ENCODE measurements around the gene MACROD2.
"Not testable (repeated sequence)": the region's sequence is repeated elsewhere in the genome, so short reads cannot be mapped to it uniquely, and the experiment has no call there.

The MACROD2 gene

DNA sequence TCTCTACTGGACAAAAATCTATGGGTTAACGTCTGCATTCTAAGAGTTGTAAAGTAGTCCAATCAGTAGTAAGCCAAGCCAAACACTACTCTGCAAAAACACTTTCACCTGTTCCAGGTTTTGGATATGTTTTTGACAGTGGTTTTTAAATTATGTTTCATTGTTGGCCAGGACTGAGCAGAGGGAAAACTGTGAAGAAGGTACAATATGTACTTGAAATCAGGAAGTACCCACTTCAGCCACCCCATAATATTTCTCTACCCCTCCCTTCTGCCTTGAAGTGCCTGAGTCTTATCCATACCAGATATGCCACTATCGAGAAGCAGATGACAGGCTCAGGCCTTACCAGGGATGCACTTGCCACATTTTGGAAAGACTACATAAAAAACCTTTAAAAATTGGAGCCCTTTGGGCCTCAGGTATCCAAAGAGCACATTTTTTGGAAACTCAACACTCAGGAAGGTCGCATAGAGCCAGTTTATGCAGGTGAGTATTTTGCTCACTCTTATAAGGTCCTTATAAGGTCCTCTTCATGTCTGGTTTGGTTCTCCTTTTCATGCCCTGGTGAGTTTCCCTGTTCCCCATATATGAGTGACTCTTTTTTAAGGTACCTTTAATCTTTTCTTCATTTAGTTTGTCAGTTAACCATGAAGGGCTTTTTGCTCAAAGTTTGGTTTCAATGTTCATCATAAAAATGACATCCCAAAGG is 1201.4 kb downstream of the MACROD2 start:
- no peak overlapping the region for H3K4me2 ChIP-seq
- no peaks in the 10 kb centered on the region for H4K20me1 ChIP-seq
- H3K4me3 ChIP-seq: no peak overlapping the region
- no peaks in the 10 kb centered on the region for H3K36me3 ChIP-seq
- H3K27me3 ChIP-seq: no peaks in the 10 kb centered on the region
- no peaks in the 10 kb centered on the region for H3K9me3 ChIP-seq (replicated peaks in 1 of 11)
- no peak for TF ChIP-seq Cebpa-rat (IDR thresholded peaks at IDR 0.05)
- H3K4me1 ChIP-seq: no peaks in the 10 kb centered on the region; a peak in 1 of 20 replicates
- H3K9ac ChIP-seq: no peak overlapping the region
- H3K27ac ChIP-seq: no peak overlapping the region

DNA sequence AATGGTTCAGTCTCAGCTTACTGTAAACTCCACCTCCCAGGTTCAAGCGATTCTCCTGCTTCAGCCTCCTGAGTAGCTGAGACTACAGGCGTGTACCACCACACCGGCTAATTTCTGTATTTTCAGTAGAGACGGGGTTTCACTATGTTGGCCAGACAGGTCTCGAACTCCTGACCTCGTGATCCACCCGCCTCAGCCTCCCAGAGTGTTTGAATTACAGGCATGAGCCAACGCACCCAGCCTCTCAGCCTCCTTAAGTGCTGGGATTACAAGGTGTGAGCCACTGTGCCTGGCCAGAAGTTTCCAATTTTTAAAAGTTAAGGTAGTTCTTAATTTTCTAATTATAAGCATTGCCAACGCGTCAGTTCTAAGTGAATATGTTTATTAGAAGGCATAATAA is 1202.7 kb downstream of the MACROD2 start:
- H3K27ac ChIP-seq; H3K9me3 ChIP-seq (replicated peaks in 1 of 11); H4K20me1 ChIP-seq; H3K4me2 ChIP-seq; H3K27me3 ChIP-seq; H3K9ac ChIP-seq; H3K4me3 ChIP-seq; H3K4me1 ChIP-seq; H3K36me3 ChIP-seq: not testable (repeated sequence)

DNA sequence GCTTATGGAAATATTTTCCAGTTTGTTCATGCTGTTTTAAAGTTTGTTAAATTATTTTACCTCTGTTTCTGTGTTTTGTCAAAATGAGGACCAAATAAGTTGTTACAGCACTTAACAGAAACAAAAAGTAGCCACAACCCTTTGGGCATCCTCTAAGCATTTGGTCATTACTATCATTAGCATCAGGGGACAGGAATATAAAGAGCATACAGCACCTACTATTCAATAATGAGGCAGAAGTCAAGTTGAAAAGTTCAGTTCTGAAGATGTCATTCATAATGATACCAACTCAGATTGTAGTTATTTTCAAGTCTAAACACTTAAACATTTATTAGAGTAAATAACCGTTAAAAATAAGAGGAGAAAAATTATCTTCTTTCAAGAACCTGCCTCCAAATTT is 1204.4 kb downstream of the MACROD2 start:
- Histone ChIP-seq H3K4me1 (no peaks in the 10 kb centered on the region; a peak in 1 of 20 replicates), H3K4me2 (no peak overlapping the region)

DNA sequence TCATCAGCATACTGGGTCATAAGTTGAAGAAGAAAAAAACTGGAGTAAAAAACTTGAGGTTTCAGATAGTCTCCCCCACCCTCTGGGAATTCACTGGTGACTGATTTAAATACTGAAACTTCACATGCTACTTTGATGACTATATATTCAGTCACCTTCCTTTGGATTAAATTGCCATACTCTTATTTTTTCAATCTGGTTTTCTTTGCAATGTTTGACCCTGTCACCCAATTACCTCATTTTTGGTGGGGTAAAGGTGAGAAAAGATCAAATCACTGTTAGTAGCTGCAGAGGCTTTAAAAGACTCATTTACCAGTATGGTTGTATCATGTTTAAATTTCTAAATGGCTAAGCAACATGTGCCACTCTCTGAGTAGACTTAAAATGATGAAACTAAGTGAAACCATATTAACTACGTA is 1204.8 kb downstream of the MACROD2 start:
- H3K4me1 ChIP-seq: no peaks in the 10 kb centered on the region; a peak in 1 of 20 replicates
- no peaks in the 10 kb centered on the region for H3K36me3 ChIP-seq
- no peak for TF ChIP-seq Cebpa-rat (IDR thresholded peaks at IDR 0.05)
- H3K9ac ChIP-seq: no peak overlapping the region
- no peaks in the 10 kb centered on the region for H3K27me3 ChIP-seq
- H3K4me2 ChIP-seq: no peak overlapping the region
- H3K9me3 ChIP-seq (replicated peaks in 1 of 11): no peaks in the 10 kb centered on the region
- no peak overlapping the region for H3K4me3 ChIP-seq
- no peaks in the 10 kb centered on the region for H4K20me1 ChIP-seq
- H3K27ac ChIP-seq: no peak overlapping the region

More for the DNA sequence above, 1204.4 kb downstream of the MACROD2 start:
- Histone ChIP-seq H3K4me3 (no peak overlapping the region), H3K27ac (no peak overlapping the region), H3K36me3 (no peaks in the 10 kb centered on the region), H4K20me1 (no peaks in the 10 kb centered on the region), H3K9me3 (replicated peaks in 1 of 11) (no peaks in the 10 kb centered on the region), H3K27me3 (no peaks in the 10 kb centered on the region), H3K9ac (no peak overlapping the region)
- TF ChIP-seq Cebpa-rat (IDR thresholded peaks at IDR 0.05): no peak

DNA sequence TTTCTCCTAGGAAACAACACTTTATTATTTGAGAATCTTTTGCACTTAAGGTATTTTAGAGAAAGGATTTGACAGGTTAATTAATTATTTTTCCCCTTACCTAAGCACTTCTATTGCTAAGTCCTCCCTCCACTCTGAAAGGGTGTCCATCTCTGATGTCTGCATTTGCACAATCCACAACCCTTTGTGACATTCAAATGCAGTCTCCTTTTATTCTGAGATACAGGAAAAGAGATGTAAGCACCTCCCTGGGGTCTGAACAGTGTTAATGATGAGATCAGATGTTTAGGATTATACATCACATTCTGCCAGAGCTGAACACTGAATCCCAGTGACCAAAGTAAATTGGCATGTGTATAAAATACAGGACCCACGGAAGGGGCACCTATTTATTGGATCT is 1206.3 kb downstream of the MACROD2 start:
- no peak for TF ChIP-seq Cebpa-rat (IDR thresholded peaks at IDR 0.05)
- Histone ChIP-seq H3K4me2 (no peak overlapping the region), H3K36me3 (no peaks in the 10 kb centered on the region), H3K27me3 (no peaks in the 10 kb centered on the region), H3K9me3 (replicated peaks in 1 of 11) (no peaks in the 10 kb centered on the region), H3K4me3 (no peak overlapping the region), H3K9ac (no peak overlapping the region), H3K4me1 (no peaks in the 10 kb centered on the region; a peak in 1 of 20 replicates), H4K20me1 (no peaks in the 10 kb centered on the region), H3K27ac (no peak overlapping the region)

DNA sequence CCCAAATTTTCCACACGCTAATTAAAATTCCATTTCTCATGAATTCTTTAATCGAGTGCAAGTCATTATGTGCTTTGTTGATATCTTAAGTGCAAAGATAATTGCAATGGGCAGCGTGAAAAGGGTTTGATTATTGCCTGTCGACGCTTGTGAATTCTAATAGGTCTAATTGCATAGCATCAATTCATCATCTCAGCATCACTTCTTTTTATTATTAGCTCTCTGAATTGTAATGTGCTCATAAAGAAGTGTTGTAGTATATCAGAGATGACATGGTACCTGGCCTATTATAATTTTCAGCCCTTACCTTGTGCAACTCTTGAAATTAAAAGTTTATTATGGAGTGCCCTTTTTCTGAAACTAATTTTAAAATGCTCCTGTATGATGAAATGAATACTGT is 1208.9 kb downstream of the MACROD2 start:
- no peaks in the 10 kb centered on the region for H3K27me3 ChIP-seq
- H3K4me3 ChIP-seq: no peak overlapping the region
- H3K9me3 ChIP-seq (replicated peaks in 1 of 11): peaks cover 2 to 15% (median 8%) of the 10 kb centered on the region in 11 experiments; a peak in 12 of 22 replicates
- no peaks in the 10 kb centered on the region for H4K20me1 ChIP-seq
- H3K9ac ChIP-seq: no peak overlapping the region
- no peaks in the 10 kb centered on the region; a peak in 1 of 20 replicates for H3K4me1 ChIP-seq
- H3K27ac ChIP-seq: no peak overlapping the region
- H3K36me3 ChIP-seq: no peaks in the 10 kb centered on the region
- no peak for TF ChIP-seq Cebpa-rat (IDR thresholded peaks at IDR 0.05)
- no peak overlapping the region for H3K4me2 ChIP-seq

DNA sequence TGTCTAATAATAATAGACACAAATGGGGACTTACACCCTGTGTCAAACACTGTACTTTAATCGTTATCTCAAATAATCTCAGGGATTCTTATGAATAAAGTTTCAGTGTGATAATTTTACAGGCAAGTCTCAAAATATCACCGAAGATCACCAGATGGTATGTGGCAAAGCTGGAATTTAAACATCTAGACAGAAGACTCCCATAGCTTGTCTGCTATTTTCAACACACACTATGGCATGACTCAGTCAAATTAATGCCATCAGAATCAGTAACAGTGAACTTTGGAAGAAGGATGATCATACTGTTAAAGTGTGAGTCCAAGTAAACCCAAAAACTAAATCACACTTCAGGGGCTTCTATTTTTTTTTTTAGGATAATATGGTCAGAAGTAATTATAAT is 1209.7 kb downstream of the MACROD2 start:
- peaks cover 2 to 15% (median 8%) of the 10 kb centered on the region in 11 experiments; a peak in 12 of 22 replicates for H3K9me3 ChIP-seq (replicated peaks in 1 of 11)
- H3K4me2 ChIP-seq: no peak overlapping the region
- H3K27me3 ChIP-seq: no peaks in the 10 kb centered on the region
- no peaks in the 10 kb centered on the region; a peak in 1 of 20 replicates for H3K4me1 ChIP-seq
- no peak overlapping the region for H3K4me3 ChIP-seq
- no peak for TF ChIP-seq Cebpa-rat (IDR thresholded peaks at IDR 0.05)
- no peak overlapping the region for H3K9ac ChIP-seq
- no peak overlapping the region for H3K27ac ChIP-seq
- no peaks in the 10 kb centered on the region for H3K36me3 ChIP-seq
- no peaks in the 10 kb centered on the region for H4K20me1 ChIP-seq

DNA sequence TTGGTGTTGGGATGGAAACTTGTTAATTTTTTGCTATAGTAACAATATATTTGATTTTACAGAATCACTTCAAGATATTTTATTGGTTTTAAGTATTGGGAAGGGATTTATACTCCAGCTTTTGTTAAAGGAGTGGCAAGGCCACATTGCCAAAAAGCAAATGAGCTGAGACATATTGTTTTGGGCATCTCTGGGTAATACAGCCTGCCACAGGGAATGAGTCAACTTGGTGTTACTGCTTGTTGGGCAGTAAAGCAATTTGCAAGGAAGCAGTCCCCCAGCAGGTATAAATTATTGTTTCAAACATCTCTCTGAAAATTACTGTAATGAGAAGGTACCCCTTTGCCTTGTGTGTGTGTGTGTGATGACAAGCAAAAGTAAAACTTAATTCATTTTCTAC is 1210.4 kb downstream of the MACROD2 start:
- Histone ChIP-seq H3K36me3 (no peaks in the 10 kb centered on the region), H3K27ac (no peak overlapping the region)
- no peak for TF ChIP-seq Cebpa-rat (IDR thresholded peaks at IDR 0.05)

DNA sequence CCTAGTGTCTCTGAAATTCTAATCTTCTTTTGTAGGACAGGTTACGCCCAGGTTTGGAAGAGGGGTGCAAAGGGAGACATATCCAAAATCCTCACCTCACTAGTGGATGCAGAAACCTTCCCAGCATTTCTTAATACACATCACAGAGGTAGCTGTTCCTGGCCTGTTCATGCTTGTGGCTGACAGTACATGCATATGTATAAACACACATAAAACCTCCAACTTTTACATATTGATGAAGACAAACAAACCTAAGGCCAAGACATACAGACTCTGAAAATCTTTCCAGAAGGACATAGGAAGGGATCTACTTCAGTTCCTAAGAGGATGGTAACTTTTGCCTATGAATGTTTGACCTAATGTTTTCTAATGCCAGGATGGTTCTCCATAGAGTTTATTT is 1214.2 kb downstream of the MACROD2 start:
- no peak for TF ChIP-seq Cebpa-rat (IDR thresholded peaks at IDR 0.05)
- Histone ChIP-seq H3K9me3 (replicated peaks in 1 of 11) (peaks cover 6 to 20% (median 12%) of the 10 kb centered on the region in 11 experiments; a peak in 14 of 22 replicates), H3K27me3 (no peaks in the 10 kb centered on the region), H3K4me3 (no peak overlapping the region), H3K9ac (no peak overlapping the region), H3K4me1 (no peaks in the 10 kb centered on the region), H3K36me3 (no peaks in the 10 kb centered on the region), H4K20me1 (no peaks in the 10 kb centered on the region), H3K27ac (no peak overlapping the region), H3K4me2 (no peak overlapping the region)

More for the DNA sequence above, 1210.4 kb downstream of the MACROD2 start:
- Histone ChIP-seq H3K27me3 (no peaks in the 10 kb centered on the region), H3K4me3 (no peak overlapping the region), H3K4me1 (no peaks in the 10 kb centered on the region), H4K20me1 (no peaks in the 10 kb centered on the region), H3K9me3 (replicated peaks in 1 of 11) (peaks cover 2 to 15% (median 8%) of the 10 kb centered on the region in 11 experiments; a peak in 12 of 22 replicates), H3K4me2 (no peak overlapping the region), H3K9ac (no peak overlapping the region)

DNA sequence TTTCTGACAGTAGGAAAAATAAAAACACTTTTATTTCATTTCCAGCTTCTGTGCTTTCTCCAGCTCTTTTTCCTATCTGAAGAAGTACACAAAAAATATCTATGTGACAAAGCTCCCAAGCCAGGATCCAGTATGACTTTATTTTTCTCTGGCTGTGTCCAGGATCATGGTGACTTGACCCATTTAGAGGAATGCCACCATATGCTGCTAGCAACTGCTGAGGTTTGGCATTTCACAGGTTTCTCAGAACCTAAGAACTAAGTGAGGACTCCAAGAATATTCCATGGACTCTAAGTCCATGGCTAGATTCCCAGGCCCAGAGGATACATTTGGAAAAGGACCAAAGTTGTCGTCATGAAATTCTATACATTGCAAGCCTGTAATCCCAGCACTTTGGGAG is 1218.7 kb downstream of the MACROD2 start:
- H3K4me1 ChIP-seq: no peaks in the 10 kb centered on the region
- H4K20me1 ChIP-seq: no peaks in the 10 kb centered on the region
- TF ChIP-seq Cebpa-rat (IDR thresholded peaks at IDR 0.05): no peak
- H3K4me2 ChIP-seq: no peak overlapping the region
- no peak overlapping the region for H3K27ac ChIP-seq
- H3K36me3 ChIP-seq: no peaks in the 10 kb centered on the region
- H3K9me3 ChIP-seq (replicated peaks in 1 of 11): peaks cover 0 to 8% (median 4%) of the 10 kb centered on the region in 11 experiments; a peak in 3 of 22 replicates
- no peaks in the 10 kb centered on the region for H3K27me3 ChIP-seq
- no peak overlapping the region for H3K4me3 ChIP-seq
- no peak overlapping the region for H3K9ac ChIP-seq

All from BLaER1 treated with 17β-estradiol and CSF1 and Interleukin-3, amounts not matched to agents 10 nM and 100 nM (cell line).